Smooth muscle cell (in vitro differentiated cells): ENCODE data around the gene ITSN2. TPM values are rescaled to one million over a fixed set of nuclear protein-coding genes. Genes with fewer than 3 reads are reported as not detected.

Source experiments
- DNase-seq: peaks from one replicate; lab custom pipeline; 2025; ENCODE audit not compliant: unreplicated experiment; lab: John Stamatoyannopoulos, UW
- H2AFZ ChIP-seq: fragments of 200-600 bp; sonication (generic); 2 replicates; pipeline ENCODE4 v1.6.0; 2016; ENCODE audit warnings: antibody characterized with exemption, low read depth, mild to moderate bottlenecking
- H3F3A ChIP-seq: fragments of 200-600 bp; sonication (generic); 2 replicates; pipeline ENCODE4 v1.6.0; 2017; ENCODE audit warnings: antibody characterized with exemption, low read depth
- H3K27ac ChIP-seq: fragments of 200-600 bp; sonication (generic); 2 replicates; pipeline ENCODE4 v1.5.1; 2016; ENCODE audit warnings: low read depth, mild to moderate bottlenecking
- H3K27me3 ChIP-seq: fragments of 200-600 bp; sonication (generic); 2 replicates; pipeline ENCODE4 v1.6.1; 2016; ENCODE audit warnings: low read depth, mild to moderate bottlenecking
- H3K36me3 ChIP-seq: fragments of 200-600 bp; sonication (generic); 2 replicates; pipeline ENCODE4 v1.5.1; 2016; ENCODE audit warnings: low read depth
- H3K4me1 ChIP-seq: fragments of 200-600 bp; sonication (generic); 2 replicates; pipeline ENCODE4 v1.5.1; 2016; ENCODE audit warnings: low read depth
- H3K4me2 ChIP-seq: fragments of 200-600 bp; sonication (generic); 2 replicates; pipeline ENCODE4 v1.6.0; 2016; ENCODE audit warnings: mild to moderate bottlenecking
- H3K4me3 ChIP-seq: fragments of 200-600 bp; sonication (generic); 2 replicates; pipeline ENCODE4 v1.5.1; 2016; ENCODE audit warnings: mild to moderate bottlenecking
- H3K79me2 ChIP-seq: fragments of 200-600 bp; sonication (generic); 2 replicates; pipeline ENCODE4 v1.6.0; 2016; ENCODE audit warnings: low read depth, mild to moderate bottlenecking
- H3K9ac ChIP-seq: fragments of 200-600 bp; sonication (generic); 2 replicates; pipeline ENCODE4 v1.6.0; 2016; ENCODE audit warnings: low read depth
- H3K9me3 ChIP-seq: fragments of 200-600 bp; sonication (generic); replicated peaks from 2 replicates; pipeline ENCODE4 v1.5.1; 2016; ENCODE audit warnings: low read depth
- H4K20me1 ChIP-seq: fragments of 200-600 bp; sonication (generic); 2 replicates; pipeline ENCODE4 v1.6.0; 2016; ENCODE audit warnings: low read depth
- WGBS: methylation state at CpG from one replicate; pipeline ENCODE4 v1.1.7; 2016; ENCODE audit warnings: low lambda C conversion rate; 5-methylcytosine and 5-hydroxymethylcytosine counted together
- polyA plus RNA-seq: library from polyadenylated mRNA; unstranded; fragments of >200 nt; fragmentation: Nextera tagmentation; extraction: Ambion mirVana; gene quantifications from 2 replicates; pipeline ENCODE4 v1.2.1, GENCODE V29; 2016
- total RNA-seq: library from RNA; depleted of rRNA; stranded (reverse); fragments of >200 nt; gene quantifications from 2 replicates; pipeline ENCODE4 v1.2.3, GENCODE V29; 2014
- TF ChIP-seq, protein P1 (sequence below): fragments of 200-600 bp; sonication (generic); IDR thresholded peaks from 2 replicates; pipeline ENCODE4 v1.5.1; 2017; ENCODE audit warnings: borderline replicate concordance, mild to moderate bottlenecking, antibody characterized with exemption; ENCODE audit not compliant: insufficient read depth, poor library complexity, severe bottlenecking

ITSN2 gene
- total and polyA plus RNA-seq, 2 experiments from 2014 or later = 8.5 to 19.6 TPM

DNA sequence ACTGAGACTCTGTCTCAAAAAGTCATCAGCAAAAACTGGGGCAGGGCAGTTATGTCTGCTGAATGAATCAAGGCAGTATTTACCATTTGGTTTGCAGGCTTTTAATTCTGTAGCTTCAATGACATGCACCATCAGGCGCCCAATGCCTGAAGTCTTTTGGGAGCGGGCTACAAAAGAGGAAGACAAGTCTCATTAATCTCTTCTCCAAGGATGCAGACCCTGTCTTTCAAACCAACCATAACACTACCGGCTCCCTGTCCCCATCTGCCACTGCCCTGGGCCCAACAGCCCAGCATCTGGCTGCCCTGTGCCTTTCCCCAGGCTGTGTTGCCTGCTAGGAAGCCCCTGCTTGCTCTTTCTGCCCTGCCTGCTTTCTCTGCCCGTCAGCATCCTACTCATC is 155.2 kb downstream of the ITSN2 start:
- H3K9me3 ChIP-seq = no peaks in the 10 kb centered on the region
- H3K4me1 ChIP-seq = no peaks in the 10 kb centered on the region
- H3K27me3 ChIP-seq = no peaks in the 10 kb centered on the region
- TF ChIP-seq, protein P1, sequence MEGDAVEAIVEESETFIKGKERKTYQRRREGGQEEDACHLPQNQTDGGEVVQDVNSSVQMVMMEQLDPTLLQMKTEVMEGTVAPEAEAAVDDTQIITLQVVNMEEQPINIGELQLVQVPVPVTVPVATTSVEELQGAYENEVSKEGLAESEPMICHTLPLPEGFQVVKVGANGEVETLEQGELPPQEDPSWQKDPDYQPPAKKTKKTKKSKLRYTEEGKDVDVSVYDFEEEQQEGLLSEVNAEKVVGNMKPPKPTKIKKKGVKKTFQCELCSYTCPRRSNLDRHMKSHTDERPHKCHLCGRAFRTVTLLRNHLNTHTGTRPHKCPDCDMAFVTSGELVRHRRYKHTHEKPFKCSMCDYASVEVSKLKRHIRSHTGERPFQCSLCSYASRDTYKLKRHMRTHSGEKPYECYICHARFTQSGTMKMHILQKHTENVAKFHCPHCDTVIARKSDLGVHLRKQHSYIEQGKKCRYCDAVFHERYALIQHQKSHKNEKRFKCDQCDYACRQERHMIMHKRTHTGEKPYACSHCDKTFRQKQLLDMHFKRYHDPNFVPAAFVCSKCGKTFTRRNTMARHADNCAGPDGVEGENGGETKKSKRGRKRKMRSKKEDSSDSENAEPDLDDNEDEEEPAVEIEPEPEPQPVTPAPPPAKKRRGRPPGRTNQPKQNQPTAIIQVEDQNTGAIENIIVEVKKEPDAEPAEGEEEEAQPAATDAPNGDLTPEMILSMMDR = no peak
- DNase-seq = no peak
- no peaks in the 10 kb centered on the region for H4K20me1 ChIP-seq
- no peaks in the 10 kb centered on the region for H3K36me3 ChIP-seq
- H3K9ac ChIP-seq = no peak overlapping the region
- WGBS = 100% methylated on average over 4 of the region's 4 CpGs
- no peak overlapping the region for H3K4me3 ChIP-seq
- no peak overlapping the region for H2AFZ ChIP-seq
- no peaks in the 10 kb centered on the region for H3F3A ChIP-seq
- H3K4me2 ChIP-seq = no peak overlapping the region
- H3K27ac ChIP-seq = no peak overlapping the region
- H3K79me2 ChIP-seq = no peaks in the 10 kb centered on the region

DNA sequence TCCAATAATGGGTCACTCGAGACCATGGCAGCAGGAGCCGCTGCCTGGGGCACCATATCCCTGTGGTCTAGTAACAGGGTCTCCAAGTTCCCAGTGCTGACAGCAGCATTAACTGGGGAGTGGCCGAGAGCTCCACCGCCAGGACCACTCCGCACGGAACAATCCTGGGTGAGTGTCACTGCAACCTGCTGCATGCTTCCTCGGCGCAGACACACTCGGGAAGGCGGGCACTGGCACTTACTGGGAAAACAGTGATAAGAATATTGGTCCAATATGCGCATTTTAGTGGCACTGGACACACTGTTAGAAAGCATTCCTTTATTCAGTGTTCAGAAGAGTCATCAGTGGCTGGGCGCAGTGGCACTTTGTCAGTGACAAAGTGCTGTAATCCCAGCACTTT is 155.8 kb downstream of the ITSN2 start:
- Histone ChIP-seq H3K4me2 (no peak overlapping the region), H3K79me2 (no peaks in the 10 kb centered on the region), H2AFZ (no peak overlapping the region), H3K9ac (no peak overlapping the region), H3K36me3 (no peaks in the 10 kb centered on the region), H4K20me1 (no peaks in the 10 kb centered on the region), H3K9me3 (no peaks in the 10 kb centered on the region), H3K4me3 (no peak overlapping the region), H3F3A (no peaks in the 10 kb centered on the region), H3K4me1 (no peaks in the 10 kb centered on the region), H3K27me3 (no peaks in the 10 kb centered on the region), H3K27ac (no peak overlapping the region)
- no peak for DNase-seq
- WGBS = 96% methylated on average over 12 of the region's 12 CpGs
- TF ChIP-seq, protein P1 = no peak

DNA sequence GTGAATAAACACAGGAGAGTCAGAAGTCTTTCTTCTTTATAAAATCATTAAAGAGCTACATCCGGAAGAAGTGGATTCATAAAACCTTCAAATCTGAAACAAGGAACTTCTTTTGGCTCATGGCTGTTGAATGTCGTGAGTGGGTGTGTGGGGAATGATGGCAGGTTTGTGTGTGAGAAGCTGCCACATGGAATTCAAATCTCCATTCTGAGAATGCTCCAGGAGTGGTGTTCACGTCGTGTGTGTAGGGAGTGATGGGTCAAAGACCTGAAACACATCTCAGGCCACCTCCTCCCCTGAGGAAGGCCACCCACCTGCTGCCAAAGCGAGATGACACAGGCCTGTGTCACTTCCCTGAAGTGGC is 156.6 kb downstream of the ITSN2 start:
- no peaks in the 10 kb centered on the region for H4K20me1 ChIP-seq
- TF ChIP-seq, protein P1 = no peak
- no peak overlapping the region for H3K9ac ChIP-seq
- no peak overlapping the region for H3K27ac ChIP-seq
- H3K9me3 ChIP-seq = no peaks in the 10 kb centered on the region
- 88% methylated on average over 5 of the region's 5 CpGs for WGBS
- H3K4me1 ChIP-seq = no peaks in the 10 kb centered on the region
- DNase-seq = no peak
- no peaks in the 10 kb centered on the region for H3K27me3 ChIP-seq
- no peak overlapping the region for H2AFZ ChIP-seq
- H3K79me2 ChIP-seq = no peaks in the 10 kb centered on the region
- no peaks in the 10 kb centered on the region for H3K36me3 ChIP-seq
- H3K4me2 ChIP-seq = no peak overlapping the region
- no peaks in the 10 kb centered on the region for H3F3A ChIP-seq
- no peak overlapping the region for H3K4me3 ChIP-seq

DNA sequence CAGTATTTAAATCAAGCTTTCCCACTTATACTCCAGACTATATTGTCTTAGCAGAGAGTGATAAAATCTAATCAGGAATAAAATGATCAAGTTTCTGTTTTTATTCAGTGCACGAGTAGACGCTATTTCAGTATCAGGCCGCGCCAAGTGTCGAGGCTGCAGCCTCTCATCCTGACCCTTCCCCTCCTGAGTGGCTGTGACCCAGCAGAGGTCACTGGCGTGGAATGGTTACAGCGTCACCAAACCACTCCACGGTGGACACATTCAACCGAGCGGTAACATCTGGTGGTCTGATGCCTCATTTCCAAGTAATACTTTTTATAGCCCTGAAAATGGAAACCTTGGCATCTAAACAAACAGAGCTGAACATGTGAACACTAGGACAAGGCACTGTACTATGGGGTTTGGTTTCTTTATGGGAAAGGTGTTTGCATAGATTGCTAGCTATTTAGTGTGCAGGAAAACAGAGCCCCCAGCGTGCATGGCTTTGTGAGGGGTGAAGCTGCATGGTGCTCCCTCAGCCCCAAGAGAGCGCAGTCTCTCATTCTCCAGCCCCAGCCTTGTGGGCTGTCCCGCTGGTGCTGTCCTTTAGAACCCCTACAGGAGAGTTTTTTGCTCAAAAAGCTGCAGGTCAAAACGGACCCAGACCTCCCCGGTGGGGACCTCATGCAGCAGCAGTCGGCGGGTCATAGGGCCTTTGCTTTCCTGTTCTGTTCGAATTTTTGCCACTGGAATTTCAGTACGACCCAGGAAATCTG is 157.1 kb downstream of the ITSN2 start:
- Histone ChIP-seq H3K27ac (no peak overlapping the region), H3K4me3 (no peak overlapping the region), H3K79me2 (no peaks in the 10 kb centered on the region), H3K9ac (no peak overlapping the region), H3K27me3 (no peaks in the 10 kb centered on the region), H4K20me1 (no peaks in the 10 kb centered on the region), H3K9me3 (no peaks in the 10 kb centered on the region), H3K4me2 (no peak overlapping the region), H2AFZ (no peak overlapping the region), H3F3A (no peaks in the 10 kb centered on the region), H3K36me3 (no peaks in the 10 kb centered on the region), H3K4me1 (no peaks in the 10 kb centered on the region)
- whole genome bisulfite sequencing = 93% methylated on average over 19 of the region's 19 CpGs
- no peak for DNase-seq
- TF ChIP-seq, protein P1 = no peak
